Activated CD8-positive, alpha-beta memory T cell treated with anti-CD3 and anti-CD28 coated beads for 24 hours (primary cell): ENCODE data around the gene NXNL2.

Experiments
- DNase-seq: peaks from one replicate; pipeline ENCODE4 v3.0.0-alpha.2; 2020

NXNL2 gene

DNA sequence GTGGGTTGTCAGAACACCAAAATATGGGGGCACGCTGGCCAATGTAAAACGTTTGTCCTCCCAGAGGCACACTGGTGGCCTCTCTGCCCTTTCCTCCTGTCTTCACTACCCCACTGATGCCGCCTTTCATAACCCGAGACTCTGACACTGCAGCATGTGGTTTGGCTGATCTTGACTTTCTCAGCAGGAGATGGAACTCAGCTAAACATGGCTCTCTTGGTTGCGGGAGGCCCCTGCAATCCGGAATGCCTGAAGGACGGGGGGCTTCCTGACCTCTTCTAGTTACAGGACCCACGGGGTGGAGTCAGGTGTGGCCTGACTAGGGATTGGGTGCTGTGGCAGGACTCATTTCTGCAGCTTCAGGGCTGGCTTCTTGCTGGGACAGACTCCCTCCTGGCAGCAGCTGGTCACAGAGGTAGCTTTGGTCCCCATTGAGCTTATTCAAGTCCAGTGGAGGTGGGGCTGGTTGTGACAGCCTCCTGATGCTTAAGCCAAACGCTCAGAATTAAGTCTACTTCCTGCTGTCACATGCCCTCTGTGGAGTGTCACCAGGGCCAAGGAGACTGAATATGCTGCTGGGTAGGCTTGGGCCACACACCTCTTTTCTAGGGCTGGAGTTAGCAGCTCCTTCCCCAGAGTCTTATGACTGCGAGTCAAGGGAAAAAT, 44.2 kb downstream of the NXNL2 start:
- DNase-seq = no peak

DNA sequence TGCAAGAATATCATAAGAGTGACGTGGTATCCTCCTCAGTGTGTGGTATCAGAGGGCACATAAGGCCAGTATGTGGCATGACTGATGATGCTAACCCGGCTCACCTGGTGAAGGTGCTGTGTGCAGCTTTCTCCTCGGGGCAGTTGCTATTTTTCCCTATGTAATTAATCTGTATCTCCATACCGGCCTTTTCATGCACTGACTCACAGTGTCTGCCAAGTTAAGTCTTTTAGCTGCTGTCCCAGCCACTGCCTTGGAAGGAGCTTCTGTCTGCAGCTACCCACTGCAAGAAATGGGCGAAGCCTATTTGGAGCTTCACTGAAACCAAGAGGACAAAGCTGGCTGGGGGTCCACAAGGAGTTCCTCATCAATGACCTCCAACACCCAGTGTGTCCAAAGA, 46.0 kb downstream of the NXNL2 start:
- DNase-seq = no peak

DNA sequence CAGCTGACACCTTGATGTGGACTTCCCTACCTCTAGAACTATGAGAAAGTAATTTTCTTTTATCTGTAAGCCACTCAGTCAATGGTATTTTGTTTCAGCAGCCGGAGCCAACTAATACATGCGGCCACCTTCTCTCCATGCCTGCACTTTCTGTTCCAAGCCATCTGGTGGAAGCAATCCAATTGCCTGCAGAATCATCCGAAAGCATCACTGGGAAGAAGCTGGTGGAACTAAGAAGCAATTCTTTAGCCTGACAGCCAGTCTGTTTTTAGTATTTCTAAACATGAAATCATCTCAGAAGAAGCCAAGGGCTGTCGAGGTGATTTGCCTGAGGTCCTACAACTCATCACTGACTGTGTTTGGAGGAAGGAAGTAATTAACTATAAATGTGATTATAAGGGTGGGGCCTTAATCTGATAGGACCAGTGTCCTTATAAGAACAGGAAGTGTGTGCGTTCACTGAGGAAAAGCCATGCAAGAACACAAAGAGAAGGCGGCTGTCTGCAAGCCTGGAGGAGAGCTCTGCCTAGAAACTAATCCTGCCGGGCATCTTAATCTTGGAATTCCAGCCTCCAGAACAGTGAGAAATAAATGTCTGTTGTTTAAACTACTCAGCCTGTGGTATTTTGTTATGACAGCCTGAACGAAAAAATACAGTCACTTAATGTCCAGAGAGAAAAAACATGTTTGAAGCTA, 49.1 kb downstream of the NXNL2 start:
- DNase-seq = no peak

DNA sequence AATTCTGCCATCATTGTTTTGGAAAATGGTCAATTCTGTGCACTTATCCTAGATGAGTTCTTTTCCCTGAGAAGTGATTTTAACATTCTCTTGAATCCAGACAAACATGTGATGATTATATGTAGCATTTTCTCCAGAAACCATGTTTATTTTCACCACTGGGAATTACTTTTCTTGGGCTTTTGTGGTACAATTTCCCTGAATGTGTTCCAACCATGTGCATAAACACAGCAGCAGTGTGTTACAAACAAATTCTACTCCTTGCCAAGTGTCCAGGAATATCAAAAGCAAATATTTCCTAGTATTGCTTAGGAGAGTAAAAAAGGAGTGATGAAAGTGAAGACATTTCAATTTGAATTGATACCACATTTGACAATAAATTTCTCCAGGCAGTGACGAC, 50.4 kb downstream of the NXNL2 start:
- DNase-seq = no peak

DNA sequence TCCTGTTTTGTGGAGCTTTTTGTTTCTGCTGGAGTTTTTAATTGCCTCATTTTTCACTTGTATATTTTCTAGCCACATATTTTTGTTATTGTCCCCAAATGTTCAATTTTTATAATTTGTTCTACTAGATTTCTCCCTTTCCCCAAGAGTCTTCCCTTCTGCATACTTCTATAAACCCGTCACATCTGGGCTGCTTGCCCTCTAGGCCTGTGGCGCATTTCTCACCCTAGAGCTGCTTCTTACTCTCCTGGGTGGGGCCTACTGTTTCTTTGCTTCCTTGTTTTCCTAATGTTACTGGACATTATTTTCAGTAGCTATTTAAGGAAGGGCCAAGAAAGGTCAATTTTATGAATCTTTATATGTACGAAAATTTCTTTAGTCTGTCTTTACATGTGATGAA, 51.5 kb downstream of the NXNL2 start:
- DNase-seq = no peak

DNA sequence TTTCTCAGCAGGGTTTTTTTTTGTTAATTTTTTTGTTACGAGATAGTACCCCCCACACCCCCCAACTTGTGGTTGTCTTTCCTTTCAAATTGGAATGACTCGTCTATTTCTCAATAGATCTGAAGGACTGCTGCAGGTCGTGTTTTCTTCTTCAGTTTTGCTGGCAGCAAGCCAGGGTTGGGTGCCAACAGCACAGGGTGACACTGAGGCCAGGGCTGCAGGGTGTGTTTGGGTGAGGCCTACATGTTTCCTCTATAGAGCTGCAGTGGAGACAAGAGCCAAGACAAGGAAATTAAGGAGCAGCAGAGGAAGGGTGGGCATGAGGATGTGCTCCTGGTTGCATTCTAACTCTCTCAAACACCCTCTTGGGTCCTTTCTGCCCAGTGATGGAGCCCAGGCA, 52.2 kb downstream of the NXNL2 start:
- no peak for DNase-seq

DNA sequence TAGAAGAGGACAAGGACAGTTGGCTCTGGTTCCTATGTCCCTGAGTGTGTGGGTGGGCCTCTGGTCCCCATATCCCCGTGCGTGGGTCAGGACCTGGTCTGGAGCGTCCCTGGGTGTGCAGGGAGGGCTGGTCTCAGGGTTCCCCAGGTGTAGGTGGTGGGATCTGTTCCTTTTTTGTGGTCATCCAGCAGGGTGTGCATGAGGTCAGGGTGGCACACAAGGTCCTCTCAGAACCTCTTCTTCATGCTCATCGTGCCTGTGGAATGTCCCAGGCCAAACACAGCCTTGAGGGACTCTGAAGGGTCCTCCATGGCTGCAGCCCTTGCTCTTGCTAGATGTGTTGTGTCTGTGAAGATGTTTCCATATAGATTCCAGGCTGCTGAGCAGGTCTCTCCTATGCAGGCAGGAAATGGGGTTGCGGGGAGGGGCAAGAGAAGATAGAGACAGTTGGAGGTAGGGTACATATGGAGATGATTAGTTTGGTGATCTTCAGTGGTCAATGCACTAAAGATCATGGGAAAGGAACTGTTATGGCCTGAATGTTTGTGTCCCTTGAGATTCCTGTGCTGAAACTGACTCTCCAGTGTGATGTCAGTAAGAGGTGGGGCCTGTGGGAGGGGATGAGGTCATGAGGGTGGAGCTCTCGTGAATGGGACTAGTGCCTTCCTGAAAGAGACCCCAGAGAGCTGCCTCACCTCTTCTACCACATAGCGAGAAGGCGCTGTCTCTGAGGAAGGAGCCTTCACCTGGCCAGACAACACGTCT, 53.1 kb downstream of the NXNL2 start:
- DNase-seq = no peak

DNA sequence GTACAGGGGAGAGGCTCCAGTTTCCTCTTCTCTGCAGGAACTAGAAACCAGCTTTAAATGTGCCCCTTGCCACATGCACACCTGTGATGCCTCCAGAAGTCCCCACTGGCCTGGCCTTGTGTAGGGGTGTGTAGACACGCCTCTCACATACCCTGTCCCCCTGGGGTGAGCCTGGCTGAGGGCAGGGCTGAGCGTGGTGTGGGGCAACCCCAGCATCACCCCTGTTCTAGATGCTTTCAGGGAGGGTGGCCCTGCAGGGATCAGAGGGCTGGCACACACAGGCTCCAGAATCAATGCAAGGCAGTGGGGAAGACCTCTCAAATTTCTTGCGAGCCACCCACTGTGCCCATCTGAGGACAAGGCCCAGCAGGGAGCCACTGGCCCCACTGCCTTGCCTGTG, 54.7 kb downstream of the NXNL2 start:
- no peak for DNase-seq

DNA sequence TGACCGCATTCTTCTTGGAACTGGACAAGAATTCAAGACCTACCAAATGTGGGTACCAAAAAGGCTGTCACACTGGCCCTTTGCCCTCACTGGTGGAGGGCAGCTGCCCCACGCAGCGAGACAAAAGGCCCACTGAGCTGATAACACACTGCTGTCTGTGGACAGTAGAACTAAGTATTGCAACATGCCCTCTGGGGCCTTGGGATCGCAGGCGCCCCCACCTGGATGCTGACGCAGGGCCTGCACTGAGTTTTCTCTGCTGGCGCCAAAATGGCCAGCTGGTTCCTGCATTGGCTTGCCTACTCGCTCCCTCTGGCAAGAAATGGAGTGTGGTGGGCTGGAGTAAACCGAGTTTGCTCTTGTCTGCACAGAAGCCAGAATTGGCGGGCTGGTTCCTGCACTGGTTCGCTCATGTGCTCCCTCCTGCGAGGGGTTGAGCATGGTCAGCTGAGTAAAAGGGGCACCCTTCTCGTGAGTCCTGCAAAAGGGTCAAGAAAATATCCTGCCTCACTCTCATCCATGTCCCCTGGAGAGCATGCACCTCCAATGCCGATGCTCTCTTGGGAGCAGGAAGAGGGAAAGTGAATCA, 55.7 kb downstream of the NXNL2 start:
- DNase-seq = no peak

DNA sequence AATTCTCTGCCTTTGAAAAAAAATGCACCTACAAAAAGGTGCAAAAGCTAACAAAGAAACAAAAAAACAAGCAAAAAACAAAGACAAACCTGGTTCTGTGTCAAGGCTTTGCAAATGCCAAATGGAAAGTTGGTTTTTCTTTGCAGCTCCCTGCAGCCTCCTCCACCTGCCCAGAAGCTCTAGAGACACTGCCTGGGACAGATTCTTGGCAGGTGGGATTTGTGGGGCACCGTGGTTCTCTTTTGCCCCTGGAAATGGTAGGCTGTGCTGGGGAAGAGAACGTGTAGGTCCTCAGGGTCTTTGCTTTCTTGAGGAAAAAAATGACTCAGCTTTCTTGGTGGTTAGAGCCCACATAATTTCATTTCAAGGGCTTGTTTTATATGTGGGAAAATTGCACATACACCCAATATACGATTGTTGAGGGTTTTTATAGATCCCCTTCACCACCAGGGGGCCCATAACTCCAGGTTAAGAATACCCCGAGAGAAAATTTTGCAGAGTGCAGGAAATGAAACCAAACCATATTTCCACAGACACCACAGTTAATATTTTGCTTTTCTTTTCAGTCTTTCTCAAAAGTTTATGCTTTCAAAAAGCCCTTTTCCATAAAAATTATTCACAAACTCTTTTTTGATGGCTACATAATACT, 58.7 kb downstream of the NXNL2 start:
- peak; percentile 71 for DNase-seq
